CD4-positive, alpha-beta T cell treated with Interleukin-2 at 100 ng/mL for 4 hours (primary cell): ENCODE measurements around the gene LMAN2.
A peak's percentile ranks its signal among the peaks of the same experiment; 100 is the strongest.
"Not testable (repeated sequence)": the region's sequence is repeated elsewhere in the genome, so short reads cannot be mapped to it uniquely, and the experiment has no call there.

Experiments
- DNase-seq: peaks from one replicate; pipeline ENCODE4 v3.0.0-alpha.2; 2020; ENCODE audit warnings: low spot score

LMAN2 gene

DNA sequence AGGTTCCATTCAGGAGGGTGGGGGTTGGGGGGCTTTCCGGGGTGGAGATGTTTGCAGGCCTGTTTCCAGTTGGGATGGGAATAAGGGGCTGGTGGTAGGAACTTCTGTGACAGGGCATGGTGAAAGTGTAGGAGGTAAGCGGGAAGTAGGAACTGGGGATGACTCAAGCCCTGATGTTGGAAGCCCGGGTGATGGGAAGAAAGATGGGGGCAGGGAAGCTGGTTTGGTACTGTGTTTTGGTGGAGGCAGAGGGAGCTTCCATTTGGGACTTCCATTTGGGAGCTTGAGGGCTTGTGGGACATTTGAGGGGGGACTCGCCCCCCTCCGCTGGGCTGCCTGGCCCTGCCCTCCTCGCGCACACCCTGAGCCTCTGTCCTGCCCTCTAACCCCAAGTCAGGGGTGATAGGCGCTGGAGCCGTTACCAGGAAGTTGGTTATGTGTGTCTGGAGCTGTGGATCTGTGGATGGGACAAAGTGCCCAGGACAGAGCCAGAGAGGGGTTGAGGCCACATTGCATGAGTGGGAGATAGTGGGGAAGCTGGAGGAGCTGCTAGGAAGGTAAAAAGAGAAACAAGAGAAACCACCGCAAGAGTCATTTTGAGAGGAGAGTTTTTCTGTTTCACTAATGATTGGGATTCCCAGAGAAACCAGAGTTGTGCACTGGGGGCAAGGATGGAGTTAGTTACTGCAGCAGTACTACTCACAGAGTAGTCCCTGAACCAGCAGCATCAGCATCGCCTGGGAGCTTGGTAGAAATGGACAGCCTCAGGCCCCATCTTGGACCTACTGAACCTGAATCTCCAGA is 12.9 kb upstream of the LMAN2 start:
- no peak for DNase-seq

DNA sequence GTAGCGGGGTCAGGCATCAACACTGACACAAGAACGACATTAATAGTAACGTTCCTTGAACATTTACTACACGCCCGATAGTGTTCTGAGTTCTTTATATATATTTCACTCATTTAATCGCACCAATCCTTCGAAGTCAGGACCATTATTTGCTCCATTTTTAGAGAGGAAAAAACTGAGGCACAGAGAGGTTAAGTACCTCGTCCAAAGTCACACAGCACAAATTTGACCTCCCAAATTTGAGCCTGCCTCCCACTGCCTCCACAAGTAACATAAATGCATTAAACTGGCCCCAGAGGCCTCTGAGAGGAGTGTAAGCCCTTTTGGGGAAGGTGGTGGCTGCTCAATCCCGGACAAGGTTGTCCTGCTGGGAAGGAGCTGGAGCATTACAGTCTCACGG is 12.1 kb upstream of the LMAN2 start:
- DNase-seq: no peak

DNA sequence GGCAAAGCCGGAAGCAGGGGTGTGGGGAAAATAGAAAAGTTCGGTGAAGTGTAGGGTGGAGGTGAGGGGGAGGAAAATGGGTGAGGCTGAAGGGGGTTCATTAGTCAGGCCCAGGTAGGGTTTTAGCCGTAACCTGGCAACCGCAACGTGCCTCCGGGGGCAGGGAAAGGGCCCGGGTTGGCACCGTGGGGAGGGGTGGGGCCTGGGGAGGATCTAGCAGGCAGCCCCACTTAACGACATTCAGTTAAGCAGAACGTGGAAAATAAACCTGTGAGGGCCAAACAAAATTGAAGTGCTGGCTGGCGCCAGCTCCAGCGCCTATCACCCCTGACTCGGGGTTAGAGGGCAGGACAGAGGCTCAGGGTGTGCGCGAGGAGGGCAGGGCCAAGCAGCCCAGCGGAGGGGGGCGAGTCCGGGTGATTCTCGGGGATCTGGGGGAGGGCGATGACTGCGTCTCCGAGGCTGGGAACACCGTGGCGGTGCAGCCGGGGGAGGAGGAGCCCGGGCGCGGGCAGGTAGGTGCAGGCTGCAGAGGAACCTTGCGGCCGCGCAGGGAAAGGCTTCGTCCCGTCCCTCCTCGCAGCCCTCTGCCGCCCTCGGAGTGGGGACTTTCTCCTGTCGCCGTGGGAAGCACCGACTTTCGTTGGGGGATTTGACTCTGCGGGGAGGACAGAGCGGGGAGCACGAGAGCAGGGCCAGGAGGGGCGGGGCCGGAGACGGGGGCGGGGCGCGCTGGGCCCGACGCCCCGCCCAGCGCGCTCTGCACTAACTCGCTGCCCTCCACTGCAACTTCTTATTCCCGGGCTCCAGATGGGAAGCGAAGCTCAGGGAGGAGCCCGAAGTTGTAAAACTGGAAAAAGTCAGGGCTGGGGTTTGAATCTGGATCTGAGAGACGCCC is 11.4 kb upstream of the LMAN2 start:
- peak; percentile 82 for DNase-seq

DNA sequence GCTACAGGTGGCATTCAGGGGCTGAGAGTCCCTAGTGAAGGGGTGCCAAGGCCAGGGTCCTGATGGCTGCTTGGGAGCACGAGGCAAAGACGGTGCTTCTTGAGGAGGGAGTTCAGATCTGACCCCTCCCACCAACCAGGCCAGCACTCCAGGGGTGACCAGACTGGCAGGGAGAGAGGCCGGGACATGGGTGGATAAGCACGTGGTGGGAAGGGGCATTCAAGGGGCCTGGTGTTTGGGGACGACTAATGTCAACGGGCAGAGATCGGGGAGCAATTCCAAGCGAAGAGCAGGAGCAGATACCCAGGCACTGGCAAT is 10.8 kb upstream of the LMAN2 start:
- DNase-seq: no peak

DNA sequence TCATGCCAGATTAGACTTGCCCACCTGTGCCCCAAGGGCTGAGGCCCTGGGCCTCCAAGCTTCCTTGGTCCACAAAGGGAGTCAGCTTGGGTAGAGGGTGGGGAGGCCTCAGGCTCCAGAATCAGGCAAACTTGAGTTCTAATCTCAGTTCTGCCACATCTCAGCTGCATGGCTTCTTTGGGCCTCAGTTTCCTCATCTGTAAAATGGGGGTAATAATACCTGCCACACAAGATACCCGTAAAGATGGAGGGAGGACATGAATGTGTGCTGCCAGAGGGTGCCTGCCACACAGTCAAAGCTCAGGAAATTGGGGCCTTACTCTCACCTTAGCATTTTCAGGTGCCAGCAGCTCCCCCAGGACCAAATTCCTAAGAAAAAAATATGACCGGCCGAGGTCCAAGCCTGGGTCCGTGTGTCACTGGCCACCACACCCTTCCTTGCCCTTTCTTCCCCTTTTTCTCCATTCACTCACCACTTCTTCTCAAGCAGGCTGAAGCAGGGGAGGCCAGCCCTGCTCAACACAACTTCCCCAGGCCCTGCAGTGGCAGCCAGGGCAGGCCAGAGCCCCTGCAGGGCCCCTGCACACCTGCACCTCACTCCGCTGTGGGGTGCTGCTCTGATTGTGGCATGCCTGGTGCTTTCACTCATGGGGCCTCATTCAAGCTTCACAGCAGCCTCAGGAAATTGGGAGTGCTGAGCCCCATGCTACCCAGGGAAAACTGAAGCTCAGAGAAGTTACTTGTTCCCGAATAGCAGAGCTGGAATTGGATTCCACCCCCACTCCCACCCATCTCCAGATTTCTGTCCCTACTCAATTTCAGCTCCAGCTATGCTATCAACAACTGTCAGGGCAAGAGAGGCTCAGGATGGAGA is 10.2 kb upstream of the LMAN2 start:
- no peak for DNase-seq

- DNase-seq: not testable (repeated sequence)
Observed at GRCh38 chr5:177360740-177361139, 9.3 kb upstream of the LMAN2 start.

GRCh38 chr5:177359860-177360259 is 8.4 kb upstream of the LMAN2 start:
- DNase-seq: no peak

DNA sequence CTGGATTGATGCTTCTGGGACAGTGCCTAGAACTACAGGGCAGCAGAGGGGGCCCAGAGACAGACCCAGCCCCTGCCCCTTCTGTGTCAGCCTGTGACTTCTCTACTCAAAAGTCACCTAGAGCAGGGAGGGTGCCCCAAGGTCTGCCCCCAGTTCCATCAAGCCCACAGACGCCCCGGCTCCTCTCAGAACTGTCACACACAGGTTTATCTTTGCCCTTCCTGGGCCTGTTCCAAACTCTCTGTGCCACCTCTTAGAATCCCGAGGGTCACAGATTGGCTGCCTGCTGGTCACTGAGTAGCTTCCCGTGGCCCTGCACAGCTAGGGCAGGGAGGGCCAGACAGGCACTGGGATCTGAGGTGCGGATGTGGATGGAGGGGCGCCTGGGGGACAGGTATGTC is 8.0 kb upstream of the LMAN2 start:
- no peak for DNase-seq

DNA sequence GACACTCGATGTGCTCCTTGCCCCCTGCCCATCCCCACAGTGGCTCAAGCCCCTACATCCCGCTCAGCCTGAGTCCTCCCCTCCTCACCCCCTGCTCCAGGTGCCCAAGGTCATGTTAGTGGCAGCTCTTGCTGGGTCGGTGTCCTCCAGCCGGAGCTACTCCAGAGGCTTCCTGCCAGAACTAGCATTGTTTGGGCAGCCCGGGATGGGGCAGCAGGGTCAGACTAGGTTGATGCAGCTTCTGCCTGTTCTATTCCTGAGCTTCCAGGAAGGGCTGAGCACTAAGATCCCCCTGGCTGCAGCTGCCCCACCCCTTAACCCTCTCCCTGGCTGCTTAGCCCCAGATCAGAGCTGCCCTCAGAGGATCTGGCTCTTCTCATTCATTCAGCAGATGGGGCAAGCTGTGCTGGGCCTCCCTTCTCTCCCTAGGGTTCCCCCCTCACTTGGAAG is 6.9 kb upstream of the LMAN2 start:
- DNase-seq: no peak

- peak; percentile 87 for DNase-seq
Observed at GRCh38 chr5:177357459-177358351, 6.2 kb upstream of the LMAN2 start, which contains the start of gene RGS14. Gene RGS14 (plus strand): TSS chr5:177357924. CDS start chr5:177358025, 101 bp downstream.

GRCh38 chr5:177357146-177357458 is 5.6 kb upstream of the LMAN2 start:
- no peak for DNase-seq

GRCh38 chr5:177356746-177357145 is 5.3 kb upstream of the LMAN2 start:
- DNase-seq: no peak

GRCh38 chr5:177355868-177356168 is 4.3 kb upstream of the LMAN2 start:
- DNase-seq: no peak

- DNase-seq: no peak
Observed at GRCh38 chr5:177355162-177355867, 3.8 kb upstream of the LMAN2 start.

GRCh38 chr5:177354711-177355110 is 3.2 kb upstream of the LMAN2 start:
- no peak for DNase-seq

- no peak for DNase-seq
Observed at GRCh38 chr5:177354256-177354655, 2.8 kb upstream of the LMAN2 start.

GRCh38 chr5:177353093-177353492 is 1.6 kb upstream of the LMAN2 start:
- DNase-seq: no peak

DNA sequence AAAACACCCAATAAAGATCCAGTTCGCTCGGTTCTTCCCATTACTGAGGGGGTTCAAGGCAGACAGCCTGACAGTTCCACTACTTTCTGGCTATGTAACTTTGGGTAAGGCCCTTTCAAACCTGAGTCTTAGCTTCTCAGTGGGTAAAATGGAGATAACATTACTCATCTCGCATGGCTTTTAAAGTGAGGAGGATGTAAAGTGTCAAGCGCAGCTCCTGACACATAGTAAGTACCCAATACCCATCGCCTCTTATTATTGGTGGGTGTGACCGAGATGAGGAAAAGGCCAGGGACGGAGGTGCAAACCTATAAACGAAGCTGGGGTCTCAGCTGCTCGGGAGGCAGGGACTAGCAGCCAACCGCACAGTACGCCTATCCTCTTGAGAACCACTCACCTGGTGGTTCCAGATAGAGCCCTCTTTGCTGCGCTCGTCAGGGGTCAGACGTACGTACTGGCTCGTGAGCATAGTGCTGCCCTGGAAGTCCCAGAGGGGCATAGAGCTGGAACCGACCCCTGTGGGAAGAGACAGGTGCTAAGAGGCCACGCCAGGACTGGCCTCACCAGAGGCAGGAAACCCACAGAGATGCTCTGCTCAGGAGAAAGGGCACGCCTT is 584 bp downstream of the LMAN2 start:
- DNase-seq: no peak

DNA sequence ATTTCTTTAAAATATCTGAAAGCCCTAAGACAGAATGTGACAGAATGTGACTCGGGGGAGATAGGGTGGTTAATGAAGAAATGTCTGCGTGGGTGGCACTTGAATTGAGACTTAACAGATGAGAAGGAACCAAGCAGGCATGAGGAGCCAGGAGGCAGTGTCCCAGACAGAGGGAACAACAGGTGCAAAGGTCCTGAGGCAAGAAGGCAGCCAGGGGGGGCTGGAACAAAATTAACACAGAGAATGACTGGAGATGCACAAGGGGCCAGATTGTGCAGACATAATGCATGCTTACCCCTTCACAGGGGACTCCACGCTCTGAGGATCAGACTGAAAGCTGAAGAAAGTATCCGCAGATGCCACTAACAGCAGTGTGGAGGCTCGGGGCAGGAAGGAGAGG is 1.7 kb downstream of the LMAN2 start:
- no peak for DNase-seq

DNA sequence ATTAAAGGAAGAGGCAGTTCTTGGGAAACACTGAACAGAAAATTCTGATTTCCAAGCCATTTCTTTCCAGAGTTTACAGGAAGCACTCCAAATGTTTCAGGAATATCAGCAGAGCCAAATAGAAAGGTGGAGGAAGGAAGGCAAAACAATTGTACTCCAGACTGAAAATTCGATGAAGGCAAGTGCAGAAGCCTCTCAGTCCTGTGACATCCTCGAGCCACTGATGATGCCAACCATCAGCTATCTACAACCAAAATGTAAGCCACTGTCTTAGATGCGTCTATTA is 2.2 kb downstream of the LMAN2 start:
- DNase-seq: no peak

GRCh38 chr5:177347699-177348098 is 3.8 kb downstream of the LMAN2 start:
- no peak for DNase-seq
